Esophagus squamous epithelium (tissue), 5 donors: ENCODE measurements around the gene MYT1. TPM values are rescaled to one million over a fixed set of nuclear protein-coding genes. Genes with fewer than 3 reads are reported as not detected.

Source experiments
- DNase-seq: peaks from one replicate; lab custom pipeline; 2025; lab: John Stamatoyannopoulos, UW
- H3K27ac ChIP-seq, 4 donors: fragments of 200-600 bp; sonication (generic); one replicate each; pipeline ENCODE4 v1.5.1; 2016 to 2019; ENCODE audit warnings: mild to moderate bottlenecking in 1 of 4
- H3K27me3 ChIP-seq, 4 donors: fragments of 200-600 bp; sonication (generic); 1 replicate in 3 of 4; 2 replicates in 1 of 4; pipeline versions ENCODE4 v1.5.1 to v1.6.0; 2017 to 2021; ENCODE audit warnings: antibody characterized with exemption in 1 of 4
- H3K36me3 ChIP-seq, 3 donors: fragments of 200-600 bp; sonication (generic); one replicate each; pipeline ENCODE4 v1.5.1; 2016 to 2019
- H3K4me1 ChIP-seq, 3 donors: fragments of 200-600 bp; sonication (generic); one replicate each; pipeline ENCODE4 v1.5.1; 2017 to 2019
- H3K4me3 ChIP-seq, 4 donors: fragments of 200-600 bp; sonication (generic); 1 replicate in 3 of 4; 2 replicates in 1 of 4; pipeline ENCODE4 v1.5.1; 2016 to 2019; ENCODE audit warnings: mild to moderate bottlenecking in 2 of 4, moderate library complexity in 1 of 4
- H3K9me3 ChIP-seq, 3 donors: fragments of 200-600 bp; sonication (generic); one replicate each; pipeline ENCODE4 v1.5.1; 2016 to 2019
- POLR2A ChIP-seq, 4 donors: fragments of 450-650 bp; IDR thresholded peaks; one replicate each; pipeline ENCODE4 v1.6.1; 2017; ENCODE audit warnings: antibody characterized with exemption in 4 of 4, mild to moderate bottlenecking in 4 of 4, moderate library complexity in 3 of 4
- WGBS, 2 donors: methylation state at CpG; one replicate each; pipeline ENCODE4 v1.1.5; 2018; 5-methylcytosine and 5-hydroxymethylcytosine counted together
- intact Hi-C: fragments of 100-400 bp; cut with DNase I; formaldehyde crosslinking; loops from one replicate; pipeline ENCODE4 v1.15.0; 2022
- total RNA-seq, 4 donors: library from RNA; depleted of rRNA; stranded (reverse); fragments of >200 nt; gene quantifications; one replicate each; pipeline ENCODE4 v1.1.0, GENCODE V29; 2016
- TF ChIP-seq, protein P1 (sequence below), 6 experiments: fragments of 450-650 bp in 4 of 6; fragments of 200-600 bp in 2 of 6; sonication (generic) in 2 of 6; IDR thresholded peaks; one replicate each; pipeline ENCODE4 v1.5.1; 2016 to 2019; ENCODE audit warnings: antibody characterized with exemption in 6 of 6, mild to moderate bottlenecking in 4 of 6, moderate library complexity in 4 of 6
- donor health status: DM: yes; HTN: yes; CAD: no.

Gene MYT1
- total RNA-seq, 4 donors from 2014 or later: not detected

DNA sequence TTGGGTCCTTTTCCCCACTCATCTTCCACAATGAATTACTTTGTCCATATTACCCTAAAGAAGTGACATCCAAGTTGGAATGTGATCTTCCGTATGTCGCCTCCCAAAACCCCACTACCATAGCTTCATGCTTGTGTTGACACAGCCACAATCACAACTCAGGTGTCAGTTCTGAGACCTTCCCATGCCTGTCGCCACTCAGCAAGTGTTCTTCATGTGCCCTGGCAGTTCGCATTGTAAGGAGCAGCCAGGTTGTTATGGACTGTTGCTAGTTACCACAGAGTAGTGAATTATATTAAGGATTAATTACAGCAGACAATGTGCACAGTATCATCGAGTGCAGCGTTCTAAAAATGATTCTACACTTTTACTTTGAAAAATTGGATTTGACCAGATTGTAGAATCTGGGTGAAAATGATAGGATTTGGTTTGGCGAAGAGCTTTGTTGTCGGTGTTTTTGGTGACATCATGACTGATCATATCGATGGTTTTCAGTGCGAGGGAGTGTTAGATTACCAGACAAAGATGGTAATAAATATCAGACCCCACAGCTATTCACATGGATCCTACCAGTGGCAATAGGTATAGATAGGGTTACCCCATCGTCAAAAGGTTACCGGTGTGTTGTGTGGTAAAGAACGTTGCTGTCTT is 93.0 kb downstream of the MYT1 start:
- Histone ChIP-seq H3K4me3 (peak overlapping the region in 2 of 4 donors; percentile 91 to 96), H3K4me1 (peaks cover 10 to 65% (median 19%) of the 10 kb centered on the region in 3 donors), H3K27me3 (peaks cover 0 to 7% (median 0%) of the 10 kb centered on the region in 4 donors), H3K27ac (no peak overlapping the region), H3K36me3 (peaks cover 0 to 20% (median 0%) of the 10 kb centered on the region in 3 donors), H3K9me3 (no peaks in the 10 kb centered on the region)
- TF ChIP-seq, protein P1, sequence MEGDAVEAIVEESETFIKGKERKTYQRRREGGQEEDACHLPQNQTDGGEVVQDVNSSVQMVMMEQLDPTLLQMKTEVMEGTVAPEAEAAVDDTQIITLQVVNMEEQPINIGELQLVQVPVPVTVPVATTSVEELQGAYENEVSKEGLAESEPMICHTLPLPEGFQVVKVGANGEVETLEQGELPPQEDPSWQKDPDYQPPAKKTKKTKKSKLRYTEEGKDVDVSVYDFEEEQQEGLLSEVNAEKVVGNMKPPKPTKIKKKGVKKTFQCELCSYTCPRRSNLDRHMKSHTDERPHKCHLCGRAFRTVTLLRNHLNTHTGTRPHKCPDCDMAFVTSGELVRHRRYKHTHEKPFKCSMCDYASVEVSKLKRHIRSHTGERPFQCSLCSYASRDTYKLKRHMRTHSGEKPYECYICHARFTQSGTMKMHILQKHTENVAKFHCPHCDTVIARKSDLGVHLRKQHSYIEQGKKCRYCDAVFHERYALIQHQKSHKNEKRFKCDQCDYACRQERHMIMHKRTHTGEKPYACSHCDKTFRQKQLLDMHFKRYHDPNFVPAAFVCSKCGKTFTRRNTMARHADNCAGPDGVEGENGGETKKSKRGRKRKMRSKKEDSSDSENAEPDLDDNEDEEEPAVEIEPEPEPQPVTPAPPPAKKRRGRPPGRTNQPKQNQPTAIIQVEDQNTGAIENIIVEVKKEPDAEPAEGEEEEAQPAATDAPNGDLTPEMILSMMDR (IDR thresholded peaks at IDR 0.05): no peak
- no peak for TF ChIP-seq POLR2A (IDR thresholded peaks at IDR 0.05)
- DNase-seq: no peak
- 82 to 89% methylated on average over 13 of the region's 13 CpGs for WGBS, 2 donors
- intact Hi-C loops: no loop called here

DNA sequence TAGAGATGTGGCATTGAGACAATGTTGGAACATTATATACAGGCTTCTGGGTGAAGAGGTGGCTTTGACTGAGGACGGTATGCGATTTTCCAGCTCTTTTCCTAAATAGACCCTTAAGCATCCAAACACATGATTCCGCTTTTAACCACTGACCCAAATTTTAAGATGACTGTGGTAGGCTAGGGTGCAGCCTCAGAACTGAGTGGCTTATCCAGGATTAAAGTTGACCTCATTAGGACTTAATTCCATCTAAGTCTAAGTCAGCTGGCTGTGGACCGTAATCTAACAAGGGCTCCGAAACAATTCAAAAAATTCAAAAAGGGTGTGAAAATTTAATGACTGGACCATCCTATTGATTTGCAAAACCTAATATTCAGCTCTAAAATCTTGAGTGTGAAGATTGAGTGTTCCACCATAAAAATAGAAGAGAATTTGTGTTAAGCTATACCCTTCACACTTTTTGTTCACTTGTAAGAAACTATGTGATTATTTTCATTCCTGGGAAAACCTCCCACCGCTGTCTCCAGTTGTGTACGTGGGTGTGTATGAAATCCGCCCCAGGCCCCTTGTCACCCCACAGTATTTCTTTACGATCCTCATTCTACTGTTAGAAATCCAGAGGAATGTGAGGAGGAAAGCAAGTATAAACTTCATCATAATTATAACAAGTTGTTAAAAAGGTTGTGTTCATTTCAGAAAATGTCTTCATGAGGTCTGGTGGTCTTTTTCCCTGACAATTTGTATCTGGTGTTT is 94.0 kb downstream of the MYT1 start:
- no peaks in the 10 kb centered on the region for H3K9me3 ChIP-seq
- peaks cover 10 to 65% (median 19%) of the 10 kb centered on the region in 3 donors for H3K4me1 ChIP-seq
- intact Hi-C loops: no loop called here
- H3K27ac ChIP-seq: no peak overlapping the region
- H3K4me3 ChIP-seq: no peak overlapping the region
- peaks cover 0 to 31% (median 0%) of the 10 kb centered on the region in 3 donors for H3K36me3 ChIP-seq
- H3K27me3 ChIP-seq: no peaks in the 10 kb centered on the region
- TF ChIP-seq, protein P1 (IDR thresholded peaks at IDR 0.05): no peak
- no peak for TF ChIP-seq POLR2A (IDR thresholded peaks at IDR 0.05)
- DNase-seq: no peak
- WGBS, 2 donors: 94 to 95% methylated on average over 9 of the region's 9 CpGs

DNA sequence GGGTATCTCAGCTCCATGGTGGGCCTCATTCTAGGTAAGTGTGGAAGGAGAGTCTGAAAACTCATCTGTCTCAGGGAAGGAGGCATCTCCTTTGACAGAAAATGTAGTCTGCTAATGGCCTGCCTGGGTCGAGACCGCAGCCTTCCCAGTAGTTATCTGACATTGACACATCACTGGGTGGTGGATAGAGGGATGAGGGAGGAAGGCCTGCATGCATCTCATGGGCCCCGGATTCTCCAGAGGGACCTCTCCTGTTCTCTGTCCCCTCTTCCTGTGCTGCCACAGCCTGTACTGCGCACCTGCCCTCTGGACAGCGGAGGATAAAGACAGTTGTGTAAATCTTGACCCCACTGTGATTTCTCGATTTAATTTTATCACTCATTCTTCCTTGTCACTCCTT is 96.0 kb downstream of the MYT1 start:
- peak overlapping the region in 1 of 4 donors; percentile 55 for H3K27ac ChIP-seq
- H3K36me3 ChIP-seq: peaks cover 0 to 41% (median 0%) of the 10 kb centered on the region in 3 donors
- peaks cover 5 to 61% (median 19%) of the 10 kb centered on the region in 3 donors for H3K4me1 ChIP-seq
- H3K9me3 ChIP-seq: no peaks in the 10 kb centered on the region
- no peak for TF ChIP-seq POLR2A (IDR thresholded peaks at IDR 0.05)
- TF ChIP-seq, protein P1 (IDR thresholded peaks at IDR 0.05): no peak
- no peak for DNase-seq
- 64 to 69% methylated on average over 6 of the region's 6 CpGs for WGBS, 2 donors
- intact Hi-C loops: no loop called here
- H3K27me3 ChIP-seq: no peaks in the 10 kb centered on the region
- no peak overlapping the region for H3K4me3 ChIP-seq

DNA sequence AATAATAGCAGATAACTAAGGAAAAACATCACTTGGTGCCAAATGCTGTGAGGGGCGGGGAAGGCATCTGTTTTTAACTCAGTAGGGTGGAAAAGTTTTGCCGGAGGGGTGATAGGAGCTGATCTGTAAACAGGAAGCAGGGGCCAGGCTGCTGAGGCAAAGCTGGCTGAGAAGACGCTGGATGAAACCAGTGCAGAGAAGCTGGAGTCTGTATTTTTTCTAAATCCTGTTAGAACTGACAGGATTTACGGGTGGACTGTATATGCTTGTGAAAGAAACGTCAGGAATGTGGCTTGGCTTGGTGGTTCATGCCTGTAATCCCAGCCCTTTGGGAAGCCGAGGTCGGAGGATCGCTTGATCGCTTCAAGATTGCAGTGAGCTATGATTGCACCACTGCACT is 96.9 kb downstream of the MYT1 start:
- H3K27ac ChIP-seq: peak overlapping the region in 3 of 4 donors; percentile 3 to 55 (median 51)
- TF ChIP-seq, protein P1 (IDR thresholded peaks at IDR 0.05): no peak
- TF ChIP-seq POLR2A (IDR thresholded peaks at IDR 0.05): no peak
- 50 to 52% methylated on average over 9 of the region's 9 CpGs for WGBS, 2 donors
- peak overlapping the region in 1 of 4 donors; percentile 35 for H3K4me3 ChIP-seq
- H3K27me3 ChIP-seq: no peaks in the 10 kb centered on the region
- H3K4me1 ChIP-seq: peaks cover 4 to 63% (median 19%) of the 10 kb centered on the region in 3 donors
- intact Hi-C loops: no loop called here
- no peaks in the 10 kb centered on the region for H3K9me3 ChIP-seq
- peaks cover 0 to 50% (median 0%) of the 10 kb centered on the region in 3 donors for H3K36me3 ChIP-seq
- no peak for DNase-seq

DNA sequence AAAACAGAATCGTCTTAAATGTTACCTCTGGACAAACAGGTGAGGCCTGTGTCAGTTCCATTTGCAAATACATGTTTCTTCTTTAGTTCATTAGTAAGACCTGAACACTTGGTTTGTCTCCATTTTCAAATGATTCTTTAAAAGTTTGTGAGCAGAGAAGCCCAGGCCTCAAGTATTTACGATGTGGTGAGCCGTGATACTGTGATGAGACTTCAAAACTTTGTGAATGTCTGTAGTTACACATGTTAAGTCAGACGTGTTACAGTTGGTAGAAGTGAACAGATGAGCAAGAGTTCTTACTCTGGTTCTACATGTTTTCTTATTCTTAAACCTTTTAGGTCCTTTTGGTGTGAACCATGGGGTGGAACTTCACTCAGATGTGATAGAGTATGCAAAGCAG is 99.8 kb downstream of the MYT1 start:
- H3K4me1 ChIP-seq: peaks cover 0 to 34% (median 6%) of the 10 kb centered on the region in 3 donors
- H3K27ac ChIP-seq: no peak overlapping the region
- no peaks in the 10 kb centered on the region for H3K9me3 ChIP-seq
- intact Hi-C loops: no loop called here
- peaks cover 3 to 78% (median 5%) of the 10 kb centered on the region in 3 donors for H3K36me3 ChIP-seq
- WGBS, 2 donors: 78 to 80% methylated on average over 4 of the region's 4 CpGs
- H3K27me3 ChIP-seq: no peaks in the 10 kb centered on the region
- TF ChIP-seq, protein P1 (IDR thresholded peaks at IDR 0.05): no peak
- TF ChIP-seq POLR2A (IDR thresholded peaks at IDR 0.05): no peak
- H3K4me3 ChIP-seq: no peak overlapping the region
- DNase-seq: no peak
